Measurements from ENCODE around the gene STAU1. TPM values are rescaled to one million over a fixed set of nuclear protein-coding genes. Genes with fewer than 3 reads are reported as not detected.
"Not testable (repeated sequence)": the region's sequence is repeated elsewhere in the genome, so short reads cannot be mapped to it uniquely, and the experiment has no call there.

Gene STAU1
- polyA plus RNA-seq, 1 of the 3 experiments (the other 2 are of a cell fraction) = 48.2 TPM

GRCh38 chr20:49199729-49200293, 11.7 kb upstream of the STAU1 start:
- ChIA-PET CTCF (no interaction called here), POLR2A (interaction anchor here (0.6 kb wide), 1 partner anchor 203 kb away, joined by 3 read pairs; no protein-coding TSS in a partner anchor)
- Histone ChIP-seq H3K27me3 (ENCODE audit: insufficient read depth) (no peaks in the 10 kb centered on the region), H3K36me3 (replicated peaks in 1 of 2; ENCODE audit: control insufficient read depth in 1 of 2, insufficient read depth in 2 of 2, low read length in 1 of 2) (no peaks in the 10 kb centered on the region), H3K79me2 (ENCODE audit: insufficient read depth) (no peaks in the 10 kb centered on the region), H3K9me2 (no peaks in the 10 kb centered on the region), H2AFZ (ENCODE audit: low read depth) (no peak overlapping the region), H3K27ac (ENCODE audit: low read depth in 2 of 2, low read length in 1 of 2) (no peak overlapping the region), H4K20me1 (ENCODE audit: insufficient read depth) (no peaks in the 10 kb centered on the region), H3K4me2 (no peak overlapping the region), H3K9ac (no peak overlapping the region), H3K4me3 (ENCODE audit: low read depth in 2 of 2, low read length in 1 of 2) (no peak overlapping the region), H3K4me1 (ENCODE audit: control insufficient read depth in 1 of 2, insufficient read depth in 2 of 2, low read depth in 1 of 2, low read length in 1 of 2) (no peaks in the 10 kb centered on the region), H3F3A (replicated peaks; ENCODE audit: insufficient read depth) (no peaks in the 10 kb centered on the region), H3K9me3 (no peaks in the 10 kb centered on the region)
- TF ChIP-seq USF2 (IDR thresholded peaks at IDR 0.05; ENCODE audit: borderline replicate concordance, low read depth, low read length) (no peak), NRF1 (IDR thresholded peaks at IDR 0.05; ENCODE audit: low read depth, low read length) (no peak), EZH2phosphoT487 (IDR thresholded peaks at IDR 0.05; ENCODE audit: borderline replicate concordance, low read depth) (no peak)
- 76% methylated on average over 3 of the region's 4 CpGs for WGBS (ENCODE audit: low lambda C conversion rate)
- no peak for DNase-seq

- H3K27ac ChIP-seq (ENCODE audit: low read depth in 2 of 2, low read length in 1 of 2); DNase-seq; H3K27me3 ChIP-seq (ENCODE audit: insufficient read depth); H3F3A ChIP-seq (replicated peaks; ENCODE audit: insufficient read depth); H3K4me2 ChIP-seq; H3K79me2 ChIP-seq (ENCODE audit: insufficient read depth); H3K9me2 ChIP-seq; H3K9me3 ChIP-seq; H2AFZ ChIP-seq (ENCODE audit: low read depth); H4K20me1 ChIP-seq (ENCODE audit: insufficient read depth); H3K36me3 ChIP-seq (replicated peaks in 1 of 2; ENCODE audit: control insufficient read depth in 1 of 2, insufficient read depth in 2 of 2, low read length in 1 of 2); H3K4me3 ChIP-seq (ENCODE audit: low read depth in 2 of 2, low read length in 1 of 2); H3K4me1 ChIP-seq (ENCODE audit: control insufficient read depth in 1 of 2, insufficient read depth in 2 of 2, low read depth in 1 of 2, low read length in 1 of 2); POLR2A ChIA-PET; H3K9ac ChIP-seq: not testable (repeated sequence)
- WGBS (ENCODE audit: low lambda C conversion rate) = 87% methylated on average over 11 of the region's 11 CpGs
- CTCF ChIA-PET = interaction anchor here (1.8 kb wide), 1 partner anchor 24 kb away, joined by 4 read pairs; no protein-coding TSS in a partner anchor
These were observed 4.9 kb upstream of the STAU1 start for GRCh38 chr20:49192944-49193518.

- Histone ChIP-seq H3K79me2 (ENCODE audit: insufficient read depth) (peaks cover 57% of the 10 kb centered on the region), H4K20me1 (ENCODE audit: insufficient read depth) (peaks cover 49% of the 10 kb centered on the region), H3F3A (replicated peaks; ENCODE audit: insufficient read depth) (peaks cover 5% of the 10 kb centered on the region), H3K27me3 (ENCODE audit: insufficient read depth) (no peaks in the 10 kb centered on the region), H3K9ac (peak overlapping the region; percentile 77), H3K9me3 (no peaks in the 10 kb centered on the region), H3K27ac (ENCODE audit: low read depth in 2 of 2, low read length in 1 of 2) (peak overlapping the region; percentile 44 to 82; a peak in 3 of 4 replicates), H3K4me3 (ENCODE audit: low read depth in 2 of 2, low read length in 1 of 2) (peak overlapping the region; percentile 62 to 78), H3K4me1 (ENCODE audit: control insufficient read depth in 1 of 2, insufficient read depth in 2 of 2, low read depth in 1 of 2, low read length in 1 of 2) (peaks cover 0 to under 1% of the 10 kb centered on the region in 2 experiments; a peak in 2 of 4 replicates), H2AFZ (ENCODE audit: low read depth) (peak overlapping the region; percentile 41; the same call in 1 of the 2 replicates), H3K9me2 (no peaks in the 10 kb centered on the region), H3K4me2 (peak overlapping the region; percentile 96), H3K36me3 (replicated peaks in 1 of 2; ENCODE audit: control insufficient read depth in 1 of 2, insufficient read depth in 2 of 2, low read length in 1 of 2) (peaks cover 3 to 14% of the 10 kb centered on the region in 2 experiments)
- peak; percentile 44; the same call in 1 of the 2 replicates for TF ChIP-seq MXI1 (IDR thresholded peaks at IDR 0.05; ENCODE audit: low read depth, low read length)
- TF ChIP-seq ELF1 (IDR thresholded peaks at IDR 0.05) = no peak
- no peak for DNase-seq
- ChIA-PET CTCF (interaction anchor here (1.1 to 1.8 kb wide), 2 partner anchors 30 to 54 kb away, joined by 3 to 9 read pairs; no protein-coding TSS in a partner anchor), POLR2A (interaction anchor here (1.7 kb wide), 1 partner anchor 32 kb away, joined by 4 read pairs; the partner anchor contains the start of gene DDX27)
- WGBS (ENCODE audit: low lambda C conversion rate) = 0% methylated on average over 17 of the region's 29 CpGs
These were observed 744 bp downstream of the STAU1 start for GRCh38 chr20:49187330-49187850.
